A673 (cell line): ENCODE data around the gene SLC26A3.

Experiments
- CTCF ChIP-seq: fragments of 300-800, 200-600 bp; sonication (generic); conservative IDR thresholded peaks from 2 replicates; pipeline ENCODE4 v1.5.1; 2017; ENCODE audit warnings: low read depth, mild to moderate bottlenecking, antibody characterized with exemption, low read length, moderate library complexity, mixed read lengths
- EZH2 ChIP-seq: fragments of 200-600 bp; sonication (generic); IDR thresholded peaks from 2 replicates; pipeline ENCODE4 v1.6.1; 2017; ENCODE audit warnings: borderline replicate concordance, low read depth, mild to moderate bottlenecking, mixed read lengths, antibody characterized with exemption, low read length; ENCODE audit not compliant: poor library complexity, severe bottlenecking

GRCh38 chr7:107816011-107816566 is 13.1 kb upstream of the SLC26A3 start:
- TF ChIP-seq CTCF (no peak), EZH2 (no peak)
